Measurements from ENCODE around the gene RMDN2.

- TF ChIP-seq ZFX (IDR thresholded peaks at IDR 0.05; ENCODE audit: borderline replicate concordance) (no peak), CTCF (IDR thresholded peaks at IDR 0.05) (no peak)
Measured at GRCh38 chr2:38060236-38061018, 135.3 kb downstream of the RMDN2 start.

Data from 22Rv1 (cell line).